ENCODE results near the gene ADGRL2. TPM values are rescaled to one million over a fixed set of nuclear protein-coding genes. Genes with fewer than 3 reads are reported as not detected.

ADGRL2 gene
- total and polyA plus RNA-seq, 2 of the 4 experiments (the other 2 are of a cell fraction): 17.0 to 42.7 TPM

GRCh38 chr1:81874461-81874860 is 73.7 kb downstream of the ADGRL2 start:
- H3K9me3 ChIP-seq (ENCODE audit: control insufficient read depth, insufficient read depth, low read length): no peaks in the 10 kb centered on the region
- no peak overlapping the region for H3K23ac ChIP-seq (ENCODE audit: low read depth, low read length)
- no peak overlapping the region for H3K56ac ChIP-seq (ENCODE audit: extremely low read depth, insufficient read depth, low read length)
- intact Hi-C loops (cut with micrococcal nuclease): no loop called here
- TF ChIP-seq BHLHE40 (IDR thresholded peaks at IDR 0.05; ENCODE audit: low read depth, low read length) (no peak), USF2 (IDR thresholded peaks at IDR 0.05; ENCODE audit: low read depth, low read length) (no peak), CTCF (conservative IDR thresholded peaks at IDR 0.05; ENCODE audit: low read depth, low read length) (no peak), NFE2L2 (IDR thresholded peaks at IDR 0.05; ENCODE audit: low read depth, low read length) (no peak), CEBPB (IDR thresholded peaks at IDR 0.05; ENCODE audit: low read depth, low read length) (no peak), CHD1 (IDR thresholded peaks at IDR 0.05; ENCODE audit: low read depth, low read length) (no peak), RFX5 (IDR thresholded peaks at IDR 0.05; ENCODE audit: low read depth, low read length) (no peak), MAFK (IDR thresholded peaks at IDR 0.05; ENCODE audit: low read depth, low read length) (no peak), POLR2A (IDR thresholded peaks at IDR 0.05; ENCODE audit: low read depth, low read length) (no peak), RAD21 (IDR thresholded peaks at IDR 0.05; ENCODE audit: low read length) (no peak), MXI1 (IDR thresholded peaks at IDR 0.05; ENCODE audit: borderline replicate concordance, low read depth, low read length) (no peak), RCOR1 (IDR thresholded peaks at IDR 0.05; ENCODE audit: insufficient replicate concordance, low read length) (no peak), MAZ (IDR thresholded peaks at IDR 0.05; ENCODE audit: borderline replicate concordance, low read depth, low read length) (no peak), ELK1 (IDR thresholded peaks at IDR 0.05; ENCODE audit: borderline replicate concordance, low read depth, low read length) (no peak), FOS (IDR thresholded peaks at IDR 0.05; ENCODE audit: low read depth, low read length) (no peak), SMC3 (IDR thresholded peaks at IDR 0.05; ENCODE audit: low read depth, low read length) (no peak)
- no peak overlapping the region for H3K9ac ChIP-seq (ENCODE audit: low read depth, low read length)
- H2BK120ac ChIP-seq (ENCODE audit: low read depth, low read length): no peak overlapping the region
- H4K5ac ChIP-seq (ENCODE audit: low read depth, low read length): no peak overlapping the region
- no peak overlapping the region for H4K8ac ChIP-seq (ENCODE audit: low read depth in 2 of 2, low read length in 2 of 2)
- H2BK20ac ChIP-seq (ENCODE audit: low read depth, low read length): no peak overlapping the region
- no peak overlapping the region for H3K4me2 ChIP-seq (ENCODE audit: low read depth, low read length)
- no CpG with 5 or more reads among the region's 1 CpG for WGBS, 2 experiments (ENCODE audit: extremely low coverage in 2 of 2, insufficient read length in 1 of 2)
- no peaks in the 10 kb centered on the region for H3K9me1 ChIP-seq (ENCODE audit: insufficient read depth, low read length)
- in situ Hi-C loops (cut with MboI; ENCODE audit: low sequenced_read_pairs): no loop called here
- H4K20me1 ChIP-seq (ENCODE audit: insufficient read depth, low read length): no peaks in the 10 kb centered on the region
- dilution Hi-C loops (cut with HindIII; ENCODE audit: low sequenced_read_pairs, unreplicated experiment): no loop called here
- no peak overlapping the region for H3K14ac ChIP-seq (replicated peaks; ENCODE audit: low read depth, low read length)
- no peak for DNase-seq
- POLR2A ChIA-PET (ENCODE audit: unreplicated experiment): no interaction called here
- H3K27ac ChIP-seq (ENCODE audit: insufficient read depth, low read length): no peak overlapping the region
- no TSS peak for BruUV-seq (replicated peaks)
- no peak overlapping the region for H2BK15ac ChIP-seq (ENCODE audit: low read depth, low read length)
- H3K79me1 ChIP-seq (ENCODE audit: low read depth in 1 of 2, low read length in 2 of 2): no peaks in the 10 kb centered on the region
- no peak overlapping the region for H2BK5ac ChIP-seq (ENCODE audit: low read depth, low read length, poor library complexity, severe bottlenecking)
- no peaks in the 10 kb centered on the region for H3K36me3 ChIP-seq (ENCODE audit: control insufficient read depth, insufficient read depth, low read length)
- no peak overlapping the region for H2AK5ac ChIP-seq (ENCODE audit: low read depth, low read length)
- H2AK9ac ChIP-seq (replicated peaks; ENCODE audit: low read depth, low read length, poor library complexity): no peak overlapping the region
- no peak overlapping the region for H2AFZ ChIP-seq (replicated peaks; ENCODE audit: low read length, poor library complexity)
- no peak overlapping the region for H3K4me3 ChIP-seq (ENCODE audit: insufficient read depth, low read depth, low read length)
- H4K91ac ChIP-seq (ENCODE audit: insufficient read depth, low read depth, low read length): no peak overlapping the region
- no peaks in the 10 kb centered on the region for H3K4me1 ChIP-seq (ENCODE audit: control insufficient read depth, insufficient read depth, low read length)
- CTCF ChIA-PET: no interaction called here
- H3K27me3 ChIP-seq (ENCODE audit: control insufficient read depth, insufficient read depth, low read length): no peaks in the 10 kb centered on the region
- no peak overlapping the region for H3K18ac ChIP-seq (ENCODE audit: low read depth, low read length)
- ATAC-seq (ENCODE audit: low read depth): no peak
- H3K4ac ChIP-seq (ENCODE audit: low read depth, low read length): no peak overlapping the region

All from IMR-90 (cell line).